Naive thymus-derived CD8-positive, alpha-beta T cell (primary cell): ENCODE measurements around the gene CELA3A. TPM values are rescaled to one million over a fixed set of nuclear protein-coding genes. Genes with fewer than 3 reads are reported as not detected.

Experiments used
- ATAC-seq, 2 donors: fragments of 150-1000 bp; cut with Tn5 transposase in 1 of 2; sonication (Bioruptor Pico), chemical (Tn5 transposase) in 1 of 2; 1 replicate in 1 of 2; 2 replicates in 1 of 2; pipeline ENCODE4 v1.10.0; 2021; ENCODE audit warnings: mild to moderate bottlenecking in 2 of 2, moderate library complexity in 2 of 2
- POLR2A ChIA-PET: fragments of 350-600 bp; sonication (Branson Sonifier 250); formaldehyde crosslinking; loops from one replicate; lab custom pipeline; 2021; ENCODE audit warnings: antibody characterized with exemption; lab: Charles Lee
- DNase-seq, 10 donors: peaks; one replicate each; pipeline versions ENCODE4 v3.0.0 to v3.0.0-alpha.2; 2020 to 2022
- H3K27ac Mint-ChIP-seq, 10 donors: one replicate each; pipeline ENCODE4 v1.8.0; 2020 to 2022; ENCODE audit warnings: mild to moderate bottlenecking in 10 of 10, mixed read lengths in 10 of 10, moderate library complexity in 4 of 10, inconsistent platforms in 1 of 10
- H3K27me3 Mint-ChIP-seq, 5 donors: one replicate each; pipeline ENCODE4 v1.8.0; 2021 to 2022; ENCODE audit warnings: mixed read lengths in 5 of 5
- H3K36me3 Mint-ChIP-seq, 3 donors: one replicate each; pipeline ENCODE4 v1.8.0; 2020 to 2022; ENCODE audit warnings: mixed read lengths in 3 of 3, mild to moderate bottlenecking in 2 of 3, inconsistent platforms in 1 of 3
- H3K4me1 Mint-ChIP-seq, 4 donors: one replicate each; pipeline ENCODE4 v1.8.0; 2021 to 2022; ENCODE audit warnings: mixed read lengths in 4 of 4
- H3K4me3 Mint-ChIP-seq, 10 donors: one replicate each; pipeline ENCODE4 v1.8.0; 2020 to 2022; ENCODE audit warnings: mild to moderate bottlenecking in 10 of 10, mixed read lengths in 10 of 10, moderate library complexity in 6 of 10, inconsistent platforms in 1 of 10
- H3K9me3 Mint-ChIP-seq, 9 donors: one replicate each; pipeline ENCODE4 v1.8.0; 2020 to 2022; ENCODE audit warnings: mixed read lengths in 9 of 9, mild to moderate bottlenecking in 3 of 9, inconsistent platforms in 1 of 9, moderate library complexity in 1 of 9
- polyA plus RNA-seq, 3 donors: library from polyadenylated mRNA; unstranded; fragments of 300-500 nt; fragmentation: Illumina TruSeq; gene quantifications; one replicate each; pipeline ENCODE4 v1.2.3, GENCODE V29; 2021
- total RNA-seq, 8 experiments: library from RNA in 2 of 8; stranded (reverse) in 2 of 8; gene quantifications; one replicate each; pipeline ENCODE4 v1.2.3 and lab custom pipeline; 2021 to 2026

The CELA3A gene
- total and polyA plus RNA-seq, 5 experiments from 2014 or later = not detected

- Mint-ChIP-seq H3K27ac (peak overlapping the region in 8 of 10 donors; percentile 11 to 70 (median 60)), H3K9me3 (peaks cover 0 to 10% (median 4%) of the 10 kb centered on the region in 9 donors), H3K27me3 (no peaks in the 10 kb centered on the region), H3K36me3 (peaks cover 0 to 5% (median 3%) of the 10 kb centered on the region in 3 donors), H3K4me1 (peaks cover 36 to 64% (median 60%) of the 10 kb centered on the region in 4 donors), H3K4me3 (peak overlapping the region in 2 of 10 donors; percentile 2 to 51)
- no peak for DNase-seq
- ATAC-seq = no peak
- POLR2A ChIA-PET = interaction anchor here (11.8 kb wide), 1 partner anchor 8 kb away, joined by 297 read pairs; the partner anchor contains the start of gene CDC42
Observed at GRCh38 chr1:22045604-22046228, 44.3 kb downstream of the CELA3A start.

- peaks cover 0 to 10% (median 4%) of the 10 kb centered on the region in 9 donors for H3K9me3 Mint-ChIP-seq
- peaks cover 2 to 9% (median 4%) of the 10 kb centered on the region in 3 donors for H3K36me3 Mint-ChIP-seq
- H3K27ac Mint-ChIP-seq = peak overlapping the region in 8 of 10 donors; percentile 20 to 85 (median 58)
- peak overlapping the region in 3 of 10 donors; percentile 23 to 43 (median 26) for H3K4me3 Mint-ChIP-seq
- no peak for ATAC-seq
- peaks cover 0 to 5% (median 0%) of the 10 kb centered on the region in 5 donors for H3K27me3 Mint-ChIP-seq
- POLR2A ChIA-PET = interaction anchor here (12.6 to 12.9 kb wide), 2 partner anchors 9 to 22 kb away, joined by 297 to 381 read pairs; no protein-coding TSS in a partner anchor
- H3K4me1 Mint-ChIP-seq = peaks cover 26 to 61% (median 47%) of the 10 kb centered on the region in 4 donors
- no peak for DNase-seq
Observed at GRCh38 chr1:22048351-22049192, 47.1 kb downstream of the CELA3A start.

DNA sequence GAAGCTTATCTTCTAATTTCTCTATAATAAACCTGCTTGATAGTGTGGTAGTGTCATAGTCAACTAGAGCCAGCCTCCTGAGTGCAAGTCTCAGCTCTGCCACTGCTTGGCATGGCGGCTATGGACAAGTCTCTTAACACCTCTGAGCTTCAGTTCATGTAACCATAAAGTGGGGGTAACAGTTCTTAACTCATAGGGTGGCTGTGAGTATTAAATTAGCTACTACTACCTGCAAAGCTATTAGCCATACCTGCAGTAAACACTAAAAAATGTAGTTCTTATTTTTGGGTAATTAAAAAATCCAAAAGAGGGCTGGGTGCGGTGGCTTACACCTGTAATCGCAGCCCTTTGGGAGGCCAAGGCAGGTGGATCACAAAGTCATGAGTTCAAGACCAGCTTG, 48.9 kb downstream of the CELA3A start:
- Mint-ChIP-seq H3K27me3 (peaks cover 0 to 5% (median 0%) of the 10 kb centered on the region in 5 donors), H3K4me1 (peaks cover 22 to 62% (median 46%) of the 10 kb centered on the region in 4 donors), H3K27ac (peak overlapping the region in 3 of 10 donors; percentile 45 to 80 (median 70)), H3K4me3 (peak overlapping the region in 3 of 10 donors; percentile 24 to 54 (median 50)), H3K9me3 (peaks cover 0 to 6% (median 2%) of the 10 kb centered on the region in 9 donors), H3K36me3 (peaks cover 6 to 12% (median 8%) of the 10 kb centered on the region in 3 donors)
- DNase-seq (no peak), ATAC-seq (no peak)
- POLR2A ChIA-PET = interaction anchor here (0.9 to 12.9 kb wide), 4 partner anchors 10 to 43 kb away, joined by 3 to 381 read pairs (median 150); no protein-coding TSS in a partner anchor

GRCh38 chr1:22051607-22052114, 50.2 kb downstream of the CELA3A start:
- peak overlapping the region; percentile 83 to 99 (median 97) for H3K27ac Mint-ChIP-seq
- no peaks in the 10 kb centered on the region for H3K9me3 Mint-ChIP-seq
- H3K27me3 Mint-ChIP-seq = peaks cover 0 to 5% (median 0%) of the 10 kb centered on the region in 5 donors
- POLR2A ChIA-PET = interaction anchor here (0.9 to 12.9 kb wide), 8 partner anchors 10 to 270 kb away, joined by 3 to 381 read pairs (median 8); no protein-coding TSS in a partner anchor
- H3K4me1 Mint-ChIP-seq = peaks cover 27 to 69% (median 55%) of the 10 kb centered on the region in 4 donors
- ATAC-seq = no peak
- peaks cover 4 to 23% (median 9%) of the 10 kb centered on the region in 3 donors for H3K36me3 Mint-ChIP-seq
- peak overlapping the region; percentile 83 to 97 (median 89) for H3K4me3 Mint-ChIP-seq
- DNase-seq = no peak

GRCh38 chr1:22052115-22053016, 50.9 kb downstream of the CELA3A start, which contains the start of gene CDC42:
CDC42 (plus strand) TSS chr1:22052709; CDS start chr1:22078479, 25,770 bp downstream.
- peak within 1 kb of the TSS; percentile 92 to 100 (median 96) for H3K4me3 Mint-ChIP-seq
- H3K9me3 Mint-ChIP-seq = no peaks in the 10 kb centered on the region
- H3K27me3 Mint-ChIP-seq = peaks cover 0 to 5% (median 0%) of the 10 kb centered on the region in 5 donors
- ATAC-seq (peak; percentile 81 to 92), DNase-seq (peak; percentile 95 to 99 (median 98))
- POLR2A ChIA-PET = interaction anchor here (0.5 to 12.9 kb wide), 15 partner anchors 10 to 1324 kb away, joined by 3 to 381 read pairs (median 5); no protein-coding TSS in a partner anchor
- peaks cover 4 to 30% (median 9%) of the 10 kb centered on the region in 3 donors for H3K36me3 Mint-ChIP-seq
- peaks cover 29 to 75% (median 62%) of the 10 kb centered on the region in 4 donors for H3K4me1 Mint-ChIP-seq
- H3K27ac Mint-ChIP-seq = peak within 1 kb of the TSS; percentile 96 to 100 (median 99)

- Mint-ChIP-seq H3K27me3 (peaks cover 0 to 5% (median 0%) of the 10 kb centered on the region in 5 donors), H3K36me3 (peaks cover 4 to 39% (median 11%) of the 10 kb centered on the region in 3 donors), H3K4me3 (peak overlapping the region; percentile 92 to 100 (median 96)), H3K4me1 (peaks cover 31 to 77% (median 65%) of the 10 kb centered on the region in 4 donors), H3K27ac (peak overlapping the region; percentile 96 to 100 (median 99)), H3K9me3 (no peaks in the 10 kb centered on the region)
- peak; percentile 38 to 75 (median 61) for DNase-seq
- peak; percentile 45 to 49 for ATAC-seq
- POLR2A ChIA-PET = interaction anchor here (0.6 to 12.9 kb wide), 17 partner anchors 9 to 1325 kb away, joined by 3 to 381 read pairs (median 5); no protein-coding TSS in a partner anchor
Observed at GRCh38 chr1:22053017-22053860, 51.8 kb downstream of the CELA3A start.

DNA sequence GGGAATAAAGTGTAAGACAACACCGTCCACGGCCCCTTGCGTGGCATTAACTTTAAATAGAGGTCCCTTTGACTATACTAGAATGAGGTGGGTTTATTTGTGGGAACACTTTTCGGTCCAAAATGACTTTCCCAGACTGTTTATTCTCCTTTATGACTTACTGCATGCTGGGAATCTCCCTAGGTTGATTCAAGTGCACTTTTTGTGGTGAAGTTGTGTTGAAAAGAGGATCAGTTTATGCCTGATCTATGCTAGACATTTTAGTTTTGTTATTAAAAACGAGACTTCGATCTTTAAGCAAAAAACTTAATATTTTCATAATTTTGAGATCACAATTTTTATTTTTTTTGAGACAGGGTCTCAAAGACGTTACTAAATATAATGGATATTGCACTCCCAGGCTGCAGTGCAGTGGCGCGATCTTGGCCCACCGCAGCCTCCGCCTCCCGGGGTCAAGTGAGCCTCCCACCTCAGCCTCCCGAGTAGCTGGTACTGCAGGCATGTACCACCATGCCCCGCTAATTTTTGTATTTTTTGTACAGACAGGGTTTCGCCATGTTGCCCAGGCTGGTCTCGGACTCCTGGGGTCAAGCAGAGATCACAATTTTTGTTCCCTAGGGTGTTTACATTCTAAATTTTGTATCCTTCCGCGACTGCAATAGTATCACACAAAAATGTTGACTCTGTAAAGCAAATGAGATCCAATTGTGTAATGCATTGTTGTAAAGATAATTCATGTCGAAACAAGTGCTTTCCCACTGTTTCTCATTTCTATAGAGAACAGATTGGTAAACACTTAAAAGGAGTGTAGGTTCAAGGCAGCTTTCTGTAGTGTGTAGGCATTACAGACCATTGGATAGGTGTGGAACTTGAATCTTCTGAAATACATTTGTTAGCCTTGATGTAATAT, 52.7 kb downstream of the CELA3A start:
- no peaks in the 10 kb centered on the region for H3K9me3 Mint-ChIP-seq
- H3K27me3 Mint-ChIP-seq = peaks cover 0 to 5% (median 0%) of the 10 kb centered on the region in 5 donors
- DNase-seq (peak in 1 of 10 donors; percentile 14), ATAC-seq (peak in 1 of 2 donors; percentile 1)
- peak overlapping the region; percentile 92 to 100 (median 96) for H3K4me3 Mint-ChIP-seq
- peak overlapping the region; percentile 96 to 100 (median 99) for H3K27ac Mint-ChIP-seq
- peaks cover 23 to 74% (median 58%) of the 10 kb centered on the region in 4 donors for H3K4me1 Mint-ChIP-seq
- POLR2A ChIA-PET = interaction anchor here (0.6 to 12.9 kb wide), 12 partner anchors 12 to 1326 kb away, joined by 3 to 381 read pairs (median 4); no protein-coding TSS in a partner anchor
- H3K36me3 Mint-ChIP-seq = peaks cover 4 to 46% (median 11%) of the 10 kb centered on the region in 3 donors

DNA sequence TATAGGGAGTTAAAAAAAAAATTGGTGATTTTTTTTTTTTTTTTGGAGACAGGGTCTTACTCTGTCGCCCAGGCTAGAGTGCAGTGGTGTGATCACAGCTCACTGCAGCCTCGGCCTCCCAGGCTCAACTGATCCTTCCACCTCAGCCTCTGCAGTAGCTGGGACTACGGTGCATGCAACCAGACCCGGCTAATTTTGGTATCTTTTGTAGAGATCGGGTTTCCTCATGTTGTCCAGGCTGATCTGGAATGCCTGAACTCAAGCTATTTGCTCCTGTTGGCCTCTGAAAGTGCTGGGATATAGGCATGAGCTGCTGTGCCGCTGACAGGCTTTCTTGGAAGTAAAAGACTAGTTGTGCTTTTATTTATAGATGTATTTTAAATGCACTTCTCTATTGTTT, 54.0 kb downstream of the CELA3A start:
- POLR2A ChIA-PET = interaction anchor here (0.7 to 12.9 kb wide), 8 partner anchors 11 to 44 kb away, joined by 3 to 381 read pairs (median 6); no protein-coding TSS in a partner anchor
- peak overlapping the region; percentile 61 to 95 (median 83) for H3K4me3 Mint-ChIP-seq
- no peaks in the 10 kb centered on the region for H3K9me3 Mint-ChIP-seq
- peak overlapping the region; percentile 58 to 97 (median 86) for H3K27ac Mint-ChIP-seq
- H3K36me3 Mint-ChIP-seq = peaks cover 4 to 59% (median 11%) of the 10 kb centered on the region in 3 donors
- ATAC-seq = no peak
- H3K27me3 Mint-ChIP-seq = peaks cover 0 to 5% (median 0%) of the 10 kb centered on the region in 5 donors
- H3K4me1 Mint-ChIP-seq = peaks cover 24 to 81% (median 63%) of the 10 kb centered on the region in 4 donors
- DNase-seq = no peak

- POLR2A ChIA-PET = interaction anchor here (0.7 to 12.9 kb wide), 4 partner anchors 16 to 38 kb away, joined by 4 to 381 read pairs (median 152); no protein-coding TSS in a partner anchor
- Mint-ChIP-seq H3K9me3 (no peaks in the 10 kb centered on the region), H3K4me1 (peaks cover 27 to 87% (median 68%) of the 10 kb centered on the region in 4 donors), H3K27me3 (peaks cover 0 to 5% (median 0%) of the 10 kb centered on the region in 5 donors), H3K27ac (peak overlapping the region; percentile 43 to 97 (median 86)), H3K36me3 (peaks cover 4 to 63% (median 11%) of the 10 kb centered on the region in 3 donors), H3K4me3 (peak overlapping the region; percentile 61 to 95 (median 83))
- ATAC-seq (no peak), DNase-seq (no peak)
Observed at GRCh38 chr1:22056043-22056442, 54.6 kb downstream of the CELA3A start.
